ENCODE results near the gene KIF5A.
"Not testable (repeated sequence)": the region's sequence is repeated elsewhere in the genome, so short reads cannot be mapped to it uniquely, and the experiment has no call there.

Gene KIF5A

DNA sequence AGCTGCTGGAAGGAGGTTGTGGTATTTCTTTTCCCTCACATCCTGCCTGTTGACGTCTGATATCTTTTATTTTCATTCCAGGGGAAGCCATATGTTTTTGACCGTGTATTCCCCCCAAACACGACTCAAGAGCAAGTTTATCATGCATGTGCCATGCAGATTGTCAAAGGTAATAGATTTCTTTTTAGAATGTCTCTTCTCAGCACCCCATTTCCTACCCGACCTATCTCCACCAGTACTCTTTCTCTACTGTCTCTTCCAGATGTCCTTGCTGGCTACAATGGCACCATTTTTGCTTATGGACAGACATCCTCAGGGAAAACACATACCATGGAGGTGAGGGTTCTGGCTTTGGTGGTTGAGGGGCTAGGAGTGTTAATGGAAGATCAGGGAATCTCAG lies 13.5 kb downstream of the KIF5A start:
- H3K4me3 ChIP-seq (ENCODE audit: insufficient read length, low read depth) = no peak overlapping the region
- H3K27me3 ChIP-seq (ENCODE audit: insufficient read depth, insufficient read length) = no peaks in the 10 kb centered on the region
- no peaks in the 10 kb centered on the region for H3K9me3 ChIP-seq (ENCODE audit: insufficient read depth, low read length)
- TF ChIP-seq SUZ12 (IDR thresholded peaks at IDR 0.05; ENCODE audit: extremely low read depth, insufficient read depth, insufficient read length) (no peak), YY1 (IDR thresholded peaks at IDR 0.05; ENCODE audit: insufficient read depth, insufficient read length) (no peak), ZNF274 (IDR thresholded peaks at IDR 0.05; ENCODE audit: low read depth, low read length) (no peak)
- no peak for DNase-seq (ENCODE audit: low read depth, low spot score)
- H3K36me3 ChIP-seq (ENCODE audit: insufficient read depth, insufficient read length, low read length) = no peaks in the 10 kb centered on the region
- no peaks in the 10 kb centered on the region for H3K4me1 ChIP-seq (ENCODE audit: insufficient read depth, insufficient read length)
- no peak overlapping the region for H3K9ac ChIP-seq (ENCODE audit: insufficient read length, low read depth)

- no peaks in the 10 kb centered on the region for H3K27me3 ChIP-seq (ENCODE audit: insufficient read depth, insufficient read length)
- no peak for TF ChIP-seq ZNF274 (IDR thresholded peaks at IDR 0.05; ENCODE audit: low read depth, low read length)
- no peak for TF ChIP-seq YY1 (IDR thresholded peaks at IDR 0.05; ENCODE audit: insufficient read depth, insufficient read length)
- TF ChIP-seq SUZ12 (IDR thresholded peaks at IDR 0.05; ENCODE audit: extremely low read depth, insufficient read depth, insufficient read length) = no peak
- no peaks in the 10 kb centered on the region for H3K4me1 ChIP-seq (ENCODE audit: insufficient read depth, insufficient read length)
- no peak overlapping the region for H3K9ac ChIP-seq (ENCODE audit: insufficient read length, low read depth)
- no peak overlapping the region for H3K4me3 ChIP-seq (ENCODE audit: insufficient read length, low read depth)
- no peak for DNase-seq (ENCODE audit: low read depth, low spot score)
- no peaks in the 10 kb centered on the region for H3K9me3 ChIP-seq (ENCODE audit: insufficient read depth, low read length)
- H3K36me3 ChIP-seq (ENCODE audit: insufficient read depth, insufficient read length, low read length) = no peaks in the 10 kb centered on the region
These were observed 14.4 kb downstream of the KIF5A start for GRCh38 chr12:57564178-57564740.

DNA sequence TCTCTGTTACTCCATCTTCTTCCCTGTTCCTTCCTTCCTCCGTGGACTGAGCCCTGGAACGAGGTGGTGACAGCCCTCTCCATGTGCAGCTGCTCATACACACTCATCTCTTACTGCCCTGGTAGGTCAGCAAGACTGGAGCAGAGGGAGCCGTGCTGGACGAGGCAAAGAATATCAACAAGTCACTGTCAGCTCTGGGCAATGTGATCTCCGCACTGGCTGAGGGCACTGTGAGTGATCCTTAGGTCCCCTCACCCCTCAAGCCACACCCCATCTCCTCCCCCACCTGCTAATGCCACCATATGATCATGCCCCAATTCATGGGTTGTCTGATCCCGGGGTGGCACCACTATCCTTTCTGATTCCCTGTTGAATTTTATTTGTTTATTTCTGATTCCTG lies 19.0 kb downstream of the KIF5A start:
- peaks cover 10% of the 10 kb centered on the region for H3K36me3 ChIP-seq (ENCODE audit: insufficient read depth, insufficient read length, low read length)
- no peaks in the 10 kb centered on the region for H3K9me3 ChIP-seq (ENCODE audit: insufficient read depth, low read length)
- no peak overlapping the region for H3K9ac ChIP-seq (ENCODE audit: insufficient read length, low read depth)
- DNase-seq (ENCODE audit: low read depth, low spot score) = no peak
- H3K27me3 ChIP-seq (ENCODE audit: insufficient read depth, insufficient read length) = no peaks in the 10 kb centered on the region
- H3K4me3 ChIP-seq (ENCODE audit: insufficient read length, low read depth) = no peak overlapping the region
- H3K4me1 ChIP-seq (ENCODE audit: insufficient read depth, insufficient read length) = no peaks in the 10 kb centered on the region
- no peak for TF ChIP-seq SUZ12 (IDR thresholded peaks at IDR 0.05; ENCODE audit: extremely low read depth, insufficient read depth, insufficient read length)
- no peak for TF ChIP-seq ZNF274 (IDR thresholded peaks at IDR 0.05; ENCODE audit: low read depth, low read length)
- TF ChIP-seq YY1 (IDR thresholded peaks at IDR 0.05; ENCODE audit: insufficient read depth, insufficient read length) = no peak

DNA sequence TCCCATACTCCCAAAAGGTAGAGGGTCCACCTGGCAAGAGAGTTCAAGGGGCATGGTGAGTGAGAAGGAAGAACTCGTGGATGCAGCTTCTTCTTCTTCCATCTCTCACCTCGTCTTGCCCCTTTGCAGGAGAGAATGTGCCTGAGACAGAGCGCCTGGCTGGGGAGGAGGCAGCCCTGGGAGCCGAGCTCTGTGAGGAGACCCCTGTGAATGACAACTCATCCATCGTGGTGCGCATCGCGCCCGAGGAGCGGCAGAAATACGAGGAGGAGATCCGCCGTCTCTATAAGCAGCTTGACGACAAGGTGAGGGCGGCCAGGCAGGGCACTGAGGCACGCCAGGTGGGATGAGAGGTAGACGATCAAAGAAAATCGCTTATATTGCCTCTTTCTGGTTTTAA lies 20.0 kb downstream of the KIF5A start:
- Histone ChIP-seq H3K4me3 (ENCODE audit: insufficient read length, low read depth) (no peak overlapping the region), H3K27me3 (ENCODE audit: insufficient read depth, insufficient read length) (no peaks in the 10 kb centered on the region), H3K36me3 (ENCODE audit: insufficient read depth, insufficient read length, low read length) (peaks cover 10% of the 10 kb centered on the region), H3K9ac (ENCODE audit: insufficient read length, low read depth) (no peak overlapping the region), H3K9me3 (ENCODE audit: insufficient read depth, low read length) (no peaks in the 10 kb centered on the region), H3K4me1 (ENCODE audit: insufficient read depth, insufficient read length) (no peaks in the 10 kb centered on the region)
- no peak for TF ChIP-seq ZNF274 (IDR thresholded peaks at IDR 0.05; ENCODE audit: low read depth, low read length)
- TF ChIP-seq YY1 (IDR thresholded peaks at IDR 0.05; ENCODE audit: insufficient read depth, insufficient read length) = no peak
- no peak for TF ChIP-seq SUZ12 (IDR thresholded peaks at IDR 0.05; ENCODE audit: extremely low read depth, insufficient read depth, insufficient read length)
- DNase-seq (ENCODE audit: low read depth, low spot score) = no peak

- H3K4me1 ChIP-seq (ENCODE audit: insufficient read depth, insufficient read length); H3K4me3 ChIP-seq (ENCODE audit: insufficient read length, low read depth); H3K9ac ChIP-seq (ENCODE audit: insufficient read length, low read depth); H3K27me3 ChIP-seq (ENCODE audit: insufficient read depth, insufficient read length); DNase-seq (ENCODE audit: low read depth, low spot score); H3K9me3 ChIP-seq (ENCODE audit: insufficient read depth, low read length): not testable (repeated sequence)
- peaks cover 10% of the 10 kb centered on the region for H3K36me3 ChIP-seq (ENCODE audit: insufficient read depth, insufficient read length, low read length)
These were observed 20.6 kb downstream of the KIF5A start for GRCh38 chr12:57570438-57570837.

GRCh38 chr12:57571926-57572762 lies 22.3 kb downstream of the KIF5A start:
- no peaks in the 10 kb centered on the region for H3K27me3 ChIP-seq (ENCODE audit: insufficient read depth, insufficient read length)
- TF ChIP-seq ZNF274 (IDR thresholded peaks at IDR 0.05; ENCODE audit: low read depth, low read length) = no peak
- TF ChIP-seq SUZ12 (IDR thresholded peaks at IDR 0.05; ENCODE audit: extremely low read depth, insufficient read depth, insufficient read length) = no peak
- TF ChIP-seq YY1 (IDR thresholded peaks at IDR 0.05; ENCODE audit: insufficient read depth, insufficient read length) = no peak
- no peak overlapping the region for H3K4me3 ChIP-seq (ENCODE audit: insufficient read length, low read depth)
- no peak overlapping the region for H3K9ac ChIP-seq (ENCODE audit: insufficient read length, low read depth)
- H3K36me3 ChIP-seq (ENCODE audit: insufficient read depth, insufficient read length, low read length) = peaks cover 19% of the 10 kb centered on the region
- H3K4me1 ChIP-seq (ENCODE audit: insufficient read depth, insufficient read length) = no peaks in the 10 kb centered on the region
- H3K9me3 ChIP-seq (ENCODE audit: insufficient read depth, low read length) = no peaks in the 10 kb centered on the region
- DNase-seq (ENCODE audit: low read depth, low spot score) = no peak

GRCh38 chr12:57574795-57575194 lies 25.0 kb downstream of the KIF5A start:
- H3K9ac ChIP-seq (ENCODE audit: insufficient read length, low read depth) = no peak overlapping the region
- H3K27me3 ChIP-seq (ENCODE audit: insufficient read depth, insufficient read length) = no peaks in the 10 kb centered on the region
- H3K4me3 ChIP-seq (ENCODE audit: insufficient read length, low read depth) = no peak overlapping the region
- no peak for DNase-seq (ENCODE audit: low read depth, low spot score)
- no peak for TF ChIP-seq SUZ12 (IDR thresholded peaks at IDR 0.05; ENCODE audit: extremely low read depth, insufficient read depth, insufficient read length)
- no peak for TF ChIP-seq ZNF274 (IDR thresholded peaks at IDR 0.05; ENCODE audit: low read depth, low read length)
- H3K9me3 ChIP-seq (ENCODE audit: insufficient read depth, low read length) = no peaks in the 10 kb centered on the region
- no peaks in the 10 kb centered on the region for H3K4me1 ChIP-seq (ENCODE audit: insufficient read depth, insufficient read length)
- H3K36me3 ChIP-seq (ENCODE audit: insufficient read depth, insufficient read length, low read length) = peaks cover 22% of the 10 kb centered on the region

Data from NT2/D1 (cell line).